Left ventricle myocardium inferior (tissue), 1 donor: ENCODE data around the gene RYR1. TPM values are rescaled to one million over a fixed set of nuclear protein-coding genes. Genes with fewer than 3 reads are reported as not detected.

ENCODE experiments used
- DNase-seq: peaks from one replicate; pipeline ENCODE4 v3.0.0-alpha.2; 2020
- H3K27ac ChIP-seq: fragments of 200-600 bp; replicated peaks from 2 replicates; pipeline ENCODE4 v1.8.0; 2021
- H3K27me3 ChIP-seq: fragments of 200-600 bp; 2 replicates; pipeline ENCODE4 v1.8.0; 2021; ENCODE audit warnings: low read depth
- H3K36me3 ChIP-seq: fragments of 200-600 bp; 2 replicates; pipeline ENCODE4 v1.8.0; 2021
- H3K4me1 ChIP-seq: fragments of 200-600 bp; 2 replicates; pipeline ENCODE4 v1.8.0; 2021
- H3K4me3 ChIP-seq: fragments of 200-600 bp; 2 replicates; pipeline ENCODE4 v1.8.0; 2021; ENCODE audit warnings: mild to moderate bottlenecking, moderate library complexity
- H3K9me3 ChIP-seq: fragments of 200-600 bp; replicated peaks from 2 replicates; pipeline ENCODE4 v1.8.0; 2021
- CTCF ChIP-seq: fragments of 200-600 bp; IDR thresholded peaks from 2 replicates; pipeline ENCODE4 v1.8.0; 2021; ENCODE audit warnings: antibody characterized with exemption, mild to moderate bottlenecking, borderline replicate concordance
- intact Hi-C: fragments of 100-400 bp; cut with micrococcal nuclease; formaldehyde crosslinking; loops from one replicate; pipeline ENCODE4 v1.11.0; 2022
- total RNA-seq: library from RNA; stranded (reverse); fragmentation: NEBNext Ultra II Directional; extraction: Animal tissue kit (Norgen Biotek cat#: 25700); gene quantifications from one replicate; pipeline ENCODE4 v1.2.1, GENCODE V29; 2021
- donor health status: DM: no; HTN: yes; CAD: no; lungs with severe emphysema.

The RYR1 gene
- total RNA-seq, 1 donor from 2014 or later: 0.74 TPM

DNA sequence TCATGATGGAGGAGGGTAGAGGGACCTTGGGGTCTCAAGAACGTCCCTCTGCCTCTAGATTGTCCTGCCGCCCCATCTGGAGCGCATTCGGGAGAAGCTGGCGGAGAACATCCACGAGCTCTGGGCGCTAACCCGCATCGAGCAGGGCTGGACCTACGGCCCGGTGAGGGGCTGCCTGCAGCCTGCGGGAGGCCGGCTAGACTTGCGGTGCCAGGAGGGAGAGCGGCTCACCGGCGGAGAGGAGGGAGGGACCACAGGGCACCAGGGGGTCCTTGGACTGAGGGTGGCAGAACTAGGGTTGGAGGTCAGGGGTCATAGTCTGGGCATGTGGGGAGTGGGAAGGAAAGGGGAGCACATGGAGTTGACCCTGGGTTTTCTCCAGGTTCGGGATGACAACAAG lies 29.9 kb downstream of the RYR1 start:
- Histone ChIP-seq H3K27ac (no peak overlapping the region), H3K4me1 (no peaks in the 10 kb centered on the region), H3K36me3 (no peaks in the 10 kb centered on the region), H3K27me3 (peaks cover 74% of the 10 kb centered on the region), H3K9me3 (no peaks in the 10 kb centered on the region), H3K4me3 (no peak overlapping the region)
- intact Hi-C loops: no loop called here
- no peak for DNase-seq
- no peak for TF ChIP-seq CTCF

DNA sequence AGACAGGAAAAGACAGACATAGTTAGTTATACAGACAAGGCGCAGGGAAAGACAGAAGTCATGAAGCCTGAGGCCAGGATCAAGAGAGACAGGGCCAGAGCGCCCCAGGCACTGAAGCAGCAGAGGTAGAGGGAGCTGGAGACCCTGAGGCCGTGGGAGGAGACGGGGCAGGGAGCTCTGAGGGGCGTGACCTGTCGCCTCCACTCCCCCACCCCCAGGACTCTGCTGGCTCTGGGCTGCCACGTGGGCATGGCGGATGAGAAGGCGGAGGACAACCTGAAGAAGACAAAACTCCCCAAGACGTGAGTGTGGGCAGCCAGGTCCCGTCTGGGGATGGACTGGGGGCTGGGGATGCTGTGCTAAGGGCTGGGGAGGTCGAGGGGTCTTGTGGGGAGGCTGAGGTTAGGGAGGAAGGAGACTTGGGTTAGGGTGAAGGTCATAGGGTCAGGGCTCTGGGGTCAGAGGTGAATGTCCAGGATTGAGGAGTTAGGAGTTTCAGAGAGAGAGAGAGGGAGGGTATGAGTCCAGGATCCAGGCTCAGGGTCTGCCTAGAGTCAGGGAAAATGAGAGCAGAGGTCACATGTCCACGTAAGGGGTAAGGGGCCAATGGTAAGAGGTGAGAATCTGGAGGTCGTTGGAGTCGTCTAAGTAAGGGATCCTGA lies 31.1 kb downstream of the RYR1 start:
- Histone ChIP-seq H3K4me1 (no peaks in the 10 kb centered on the region), H3K4me3 (no peak overlapping the region), H3K27me3 (peaks cover 77% of the 10 kb centered on the region), H3K27ac (no peak overlapping the region), H3K9me3 (no peaks in the 10 kb centered on the region), H3K36me3 (no peaks in the 10 kb centered on the region)
- DNase-seq: no peak
- no peak for TF ChIP-seq CTCF
- intact Hi-C loops: no loop called here

- intact Hi-C loops: no loop called here
- no peak for DNase-seq
- Histone ChIP-seq H3K9me3 (no peaks in the 10 kb centered on the region), H3K27ac (no peak overlapping the region), H3K36me3 (no peaks in the 10 kb centered on the region), H3K4me3 (no peak overlapping the region), H3K27me3 (peaks cover 75% of the 10 kb centered on the region), H3K4me1 (no peaks in the 10 kb centered on the region)
- TF ChIP-seq CTCF: no peak
Measured at GRCh38 chr19:38466050-38466449, 32.6 kb downstream of the RYR1 start.

GRCh38 chr19:38467541-38468525 lies 34.3 kb downstream of the RYR1 start:
- H3K4me3 ChIP-seq: no peak overlapping the region
- no peak for DNase-seq
- H3K4me1 ChIP-seq: no peaks in the 10 kb centered on the region
- intact Hi-C loops: no loop called here
- H3K9me3 ChIP-seq: no peaks in the 10 kb centered on the region
- TF ChIP-seq CTCF: no peak
- no peaks in the 10 kb centered on the region for H3K36me3 ChIP-seq
- H3K27ac ChIP-seq: no peak overlapping the region
- peaks cover 60% of the 10 kb centered on the region for H3K27me3 ChIP-seq

GRCh38 chr19:38469151-38469550 lies 35.7 kb downstream of the RYR1 start:
- Histone ChIP-seq H3K4me3 (no peak overlapping the region), H3K4me1 (no peaks in the 10 kb centered on the region), H3K9me3 (no peaks in the 10 kb centered on the region), H3K27me3 (peaks cover 60% of the 10 kb centered on the region), H3K36me3 (no peaks in the 10 kb centered on the region), H3K27ac (no peak overlapping the region)
- intact Hi-C loops: no loop called here
- DNase-seq: no peak
- TF ChIP-seq CTCF: no peak
